ENCODE data around the gene MYBPH.
A peak's percentile ranks its signal among the peaks of the same experiment; 100 is the strongest.

The MYBPH gene

GRCh38 chr1:203178821-203179666, 3.4 kb upstream of the MYBPH start:
- DNase-seq (ENCODE audit: low read depth): no peak

- peak; percentile 53 for DNase-seq (ENCODE audit: low read depth)
Observed at GRCh38 chr1:203178083-203178482, 2.5 kb upstream of the MYBPH start.

GRCh38 chr1:203177470-203178039, 1.9 kb upstream of the MYBPH start:
- peak; percentile 77 for DNase-seq (ENCODE audit: low read depth)

GRCh38 chr1:203177036-203177405, 1.4 kb upstream of the MYBPH start:
- DNase-seq (ENCODE audit: low read depth): no peak

- DNase-seq (ENCODE audit: low read depth): no peak
Observed at GRCh38 chr1:203176273-203177035, 828 bp upstream of the MYBPH start.

- DNase-seq (ENCODE audit: low read depth): peak; percentile 22
Observed at GRCh38 chr1:203175827-203176241, 208 bp upstream of the MYBPH start.

GRCh38 chr1:203174324-203174985, 1.2 kb downstream of the MYBPH start:
- no peak for DNase-seq (ENCODE audit: low read depth)

- no peak for DNase-seq (ENCODE audit: low read depth)
Observed at GRCh38 chr1:203173566-203173965, 2.1 kb downstream of the MYBPH start.

GRCh38 chr1:203173011-203173555, 2.5 kb downstream of the MYBPH start:
- DNase-seq (ENCODE audit: low read depth): no peak

- peak; percentile 70 for DNase-seq (ENCODE audit: low read depth)
Observed at GRCh38 chr1:203172184-203173010, 3.2 kb downstream of the MYBPH start.

GRCh38 chr1:203171341-203172183, 4.1 kb downstream of the MYBPH start:
- no peak for DNase-seq (ENCODE audit: low read depth)

- peak; percentile 17 for DNase-seq (ENCODE audit: low read depth)
Observed at GRCh38 chr1:203170625-203171330, 4.8 kb downstream of the MYBPH start.

- DNase-seq (ENCODE audit: low read depth): no peak
Observed at GRCh38 chr1:203169770-203170520, 5.7 kb downstream of the MYBPH start.

- DNase-seq (ENCODE audit: low read depth): no peak
Observed at GRCh38 chr1:203168991-203169390, 6.6 kb downstream of the MYBPH start.

- no peak for DNase-seq (ENCODE audit: low read depth)
Observed at GRCh38 chr1:203168256-203168786, 7.3 kb downstream of the MYBPH start.

- no peak for DNase-seq (ENCODE audit: low read depth)
Observed at GRCh38 chr1:203167913-203168200, 7.8 kb downstream of the MYBPH start.

GRCh38 chr1:203167026-203167912, 8.4 kb downstream of the MYBPH start:
- no peak for DNase-seq (ENCODE audit: low read depth)
